HG02884 (cell line): Measurements from ENCODE around the gene SLFNL1.

Experiments
- ATAC-seq: cut with Tn5 transposase; IDR thresholded peaks from one replicate; pipeline ENCODE4 v1.9.1; 2021; ENCODE audit warnings: mild to moderate bottlenecking, moderate library complexity; ENCODE audit not compliant: unreplicated experiment

Gene SLFNL1

DNA sequence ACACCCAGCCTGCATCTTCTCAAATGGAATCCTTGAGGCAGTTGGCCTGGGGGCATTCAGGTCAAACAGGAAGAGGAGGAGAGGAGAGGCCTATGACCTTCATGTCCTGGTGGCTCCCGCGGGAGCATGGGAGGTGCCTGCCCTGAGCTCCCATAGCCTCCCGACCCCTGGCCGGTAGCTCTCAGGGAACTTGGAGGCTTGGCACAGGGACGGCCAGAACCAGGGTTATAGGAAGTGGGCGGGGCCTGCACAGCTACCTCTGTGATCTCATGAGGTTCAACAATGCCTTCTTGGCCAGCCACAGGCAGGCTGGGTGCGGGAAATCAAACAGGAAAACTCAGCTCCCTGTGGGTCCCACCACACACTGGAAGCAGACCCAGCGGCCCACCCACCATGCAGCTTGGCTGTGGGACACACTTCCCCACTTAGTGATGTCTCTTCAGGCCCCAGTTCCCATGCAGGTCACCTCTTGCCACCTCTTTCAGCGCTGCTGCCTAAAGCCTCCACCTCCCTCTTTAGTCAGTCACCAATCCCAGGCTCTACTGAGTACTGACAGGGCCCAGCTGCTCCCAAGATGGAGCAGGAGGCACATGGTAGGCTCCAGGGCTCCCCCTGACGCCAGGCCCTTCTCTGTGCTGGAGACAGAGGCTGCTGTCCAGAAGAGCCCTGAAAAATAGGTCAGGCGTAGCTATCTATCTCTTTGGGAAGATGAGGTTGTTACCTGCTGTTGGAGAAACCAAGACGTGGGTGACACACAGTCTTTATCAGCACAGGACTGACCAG is at the start of gene SLFNL1:
SLFNL1 (minus strand) TSS at position 200 of the 783 bp plus-strand sequence. CDS start 1,065 bp downstream, outside the sequence.
- no peak for ATAC-seq

DNA sequence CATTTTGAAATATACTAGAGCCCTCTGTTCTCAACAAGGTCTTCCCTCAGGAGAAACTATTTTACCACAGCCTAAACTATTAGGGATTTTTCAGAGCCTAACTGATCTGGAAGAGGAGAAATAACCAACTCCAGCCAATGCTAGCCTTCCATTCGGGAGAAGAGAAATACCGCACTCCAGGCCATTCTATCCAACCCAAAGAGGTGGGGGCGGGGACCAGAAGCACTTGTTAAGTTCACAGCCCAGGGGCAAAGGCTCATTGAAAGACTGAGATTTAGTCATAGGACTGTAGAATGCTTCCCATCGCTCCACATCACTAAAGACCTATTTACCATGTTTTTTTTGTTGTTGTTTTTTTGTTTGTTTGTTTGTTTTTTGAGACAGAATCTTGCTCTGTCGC is 35.4 kb upstream of the SLFNL1 start:
- ATAC-seq, result no peak

DNA sequence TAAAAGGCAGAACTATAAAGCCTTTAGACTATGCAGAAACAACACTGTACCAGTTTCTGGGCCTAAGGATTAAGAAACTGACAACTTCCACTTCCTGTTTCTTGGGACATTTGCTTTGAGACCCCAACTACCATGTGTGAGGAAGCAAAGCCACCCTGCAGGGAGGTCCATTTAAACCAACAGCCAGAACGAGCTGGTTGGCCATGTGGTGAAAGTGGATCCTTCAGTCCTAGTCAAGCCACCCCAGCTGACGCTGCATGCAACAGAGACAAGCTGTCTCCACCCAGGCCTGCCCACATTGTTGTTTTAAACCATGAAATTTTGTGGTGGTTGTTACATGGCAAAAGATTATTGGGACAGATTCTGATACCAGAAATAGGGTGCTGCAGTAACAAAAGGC is 31.8 kb upstream of the SLFNL1 start:
- no peak for ATAC-seq

DNA sequence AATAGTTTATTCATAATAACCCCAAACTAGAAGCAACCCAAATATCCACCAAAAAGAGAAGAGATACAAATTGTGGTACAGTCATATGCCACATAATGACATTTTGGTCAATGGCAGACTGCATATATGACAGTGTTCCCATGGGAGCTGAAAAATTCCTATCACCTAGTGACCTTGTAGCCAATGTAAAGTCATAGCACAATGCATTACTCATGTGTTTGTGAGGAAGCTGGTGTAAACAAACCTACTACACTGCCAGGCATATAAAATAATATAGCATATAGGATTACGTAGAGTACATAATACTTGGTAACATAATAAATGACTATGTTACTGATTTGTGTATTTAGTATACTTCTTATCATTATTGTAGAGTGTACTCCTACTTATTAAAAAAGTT is 29.5 kb upstream of the SLFNL1 start:
- ATAC-seq, result no peak

DNA sequence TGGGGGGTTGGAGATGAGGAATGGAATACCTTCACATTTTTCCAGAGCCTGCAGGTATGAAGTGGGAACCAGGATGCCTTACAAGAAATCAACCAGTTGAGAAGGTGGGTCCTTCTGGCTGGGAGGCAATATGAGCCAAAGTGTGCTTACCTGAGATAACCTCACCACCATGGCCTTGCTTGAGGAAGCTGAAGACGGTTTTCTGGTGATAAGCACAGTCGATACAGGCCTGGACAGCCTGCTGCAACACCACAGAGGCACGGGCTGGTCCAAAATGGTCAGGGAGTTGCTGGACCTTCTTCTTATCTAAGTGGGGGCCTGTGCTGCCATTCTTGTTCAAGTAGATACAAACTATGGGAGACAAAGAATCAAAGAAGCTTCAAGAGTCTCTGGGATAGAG is 27.0 kb upstream of the SLFNL1 start:
- no peak for ATAC-seq

DNA sequence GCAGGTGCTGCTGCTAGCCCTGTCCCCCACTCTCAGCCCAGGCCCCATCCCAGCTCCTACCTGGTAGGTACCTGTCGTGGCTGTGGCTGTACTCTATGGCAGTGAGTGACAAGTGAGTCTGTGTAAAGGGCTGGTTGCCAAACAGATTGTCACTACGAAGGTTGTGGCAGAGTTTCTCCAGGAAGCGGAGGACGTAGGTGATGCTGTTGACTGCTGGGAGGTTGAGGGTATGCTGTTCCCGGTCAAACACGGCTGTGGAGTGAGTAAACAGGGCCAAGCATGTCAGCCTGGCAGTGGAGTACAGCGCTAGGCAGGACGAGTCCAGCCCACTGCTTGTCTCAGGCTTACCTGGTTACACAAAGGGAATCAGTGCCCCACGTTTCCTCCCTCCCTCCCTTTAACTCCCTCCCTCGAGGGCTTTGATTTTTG is 24.8 kb upstream of the SLFNL1 start:
- no peak for ATAC-seq

DNA sequence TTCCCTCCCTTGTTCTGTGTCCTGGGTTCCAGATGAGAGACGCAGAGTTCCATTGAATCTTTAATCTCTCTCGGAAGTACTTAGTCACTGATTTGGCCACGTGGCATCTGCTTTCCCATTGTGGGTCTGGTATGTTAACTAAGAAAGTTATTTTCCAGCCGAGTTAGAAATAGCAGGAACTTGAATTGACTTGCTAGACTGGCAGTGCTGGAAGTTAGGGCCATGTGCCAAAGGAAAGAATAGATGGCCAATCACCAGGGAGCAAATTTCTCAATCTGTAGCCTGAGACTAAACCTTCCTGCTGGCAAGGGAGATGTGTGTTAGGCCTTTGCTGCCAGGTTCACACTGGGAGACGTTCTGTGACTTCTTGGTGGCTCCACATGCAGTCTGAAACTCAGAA is 24.2 kb upstream of the SLFNL1 start:
- no peak for ATAC-seq

DNA sequence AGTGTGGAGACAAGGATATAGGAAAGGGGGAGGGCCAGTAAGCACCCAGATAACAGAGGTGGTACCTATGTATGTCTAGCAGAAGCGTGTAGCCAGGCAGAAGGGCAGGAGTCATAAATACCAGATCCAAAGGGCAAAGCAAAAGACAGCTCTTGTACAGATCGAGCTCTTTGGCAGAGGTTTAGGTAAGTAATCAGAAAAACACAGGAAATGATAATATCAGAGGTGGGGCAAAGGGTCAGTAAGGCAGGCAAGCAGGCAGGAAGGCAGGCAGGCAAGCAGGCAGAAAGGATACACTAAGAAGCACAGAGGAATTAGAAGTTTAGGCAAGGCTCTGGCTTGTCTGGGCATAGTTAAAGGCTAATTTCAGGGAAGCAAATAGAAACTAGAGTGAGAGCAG is 22.7 kb upstream of the SLFNL1 start:
- no peak for ATAC-seq

DNA sequence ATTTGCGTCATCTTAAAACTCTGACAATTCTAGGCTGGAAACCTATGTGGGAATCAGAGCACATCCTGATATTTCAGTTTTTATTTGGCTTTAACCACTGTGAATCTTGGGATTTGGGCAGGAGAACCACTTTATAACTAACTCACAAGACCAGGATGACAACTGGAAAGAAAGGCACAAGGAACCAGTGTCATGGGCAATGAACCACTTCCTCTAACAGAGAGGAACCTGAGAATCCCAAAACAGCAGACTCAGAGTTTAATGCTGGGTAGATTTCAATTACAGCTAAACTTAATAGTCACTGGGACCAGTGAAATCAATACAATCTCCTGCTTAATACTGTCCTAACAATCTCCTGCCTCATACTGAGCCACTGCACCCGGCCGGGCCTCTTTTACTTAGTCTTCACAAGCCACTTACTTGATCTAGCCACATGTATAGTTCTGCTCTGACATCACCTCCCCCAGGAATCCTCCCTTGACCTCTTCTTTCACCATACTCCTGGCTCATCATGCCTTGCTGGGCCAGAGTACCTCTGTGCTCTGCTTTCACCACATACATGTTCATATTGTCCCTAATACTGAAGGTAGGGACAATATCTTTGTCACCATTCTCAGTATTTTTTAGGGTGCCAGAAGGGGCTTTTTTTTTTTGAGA is 20.2 kb upstream of the SLFNL1 start:
- ATAC-seq, result no peak

DNA sequence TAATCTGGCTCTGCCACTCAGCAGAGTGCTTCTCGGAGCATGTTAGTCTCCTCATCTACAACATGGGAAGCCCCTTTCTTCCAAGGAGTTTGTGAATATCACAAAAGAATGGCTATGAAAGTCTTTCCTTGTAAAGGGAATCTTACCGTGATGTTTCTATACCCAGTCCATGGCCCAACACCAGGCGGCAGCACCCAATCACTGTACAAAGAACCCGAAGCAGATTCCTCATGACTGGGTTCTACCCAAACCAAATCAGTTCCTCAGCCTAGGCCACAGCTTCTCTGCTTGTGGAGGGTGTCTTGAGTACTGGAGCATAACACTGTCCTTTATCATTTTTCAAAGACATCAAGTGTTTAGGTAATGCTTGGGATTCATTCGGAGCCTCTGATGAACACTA is 16.6 kb upstream of the SLFNL1 start:
- ATAC-seq, result no peak

DNA sequence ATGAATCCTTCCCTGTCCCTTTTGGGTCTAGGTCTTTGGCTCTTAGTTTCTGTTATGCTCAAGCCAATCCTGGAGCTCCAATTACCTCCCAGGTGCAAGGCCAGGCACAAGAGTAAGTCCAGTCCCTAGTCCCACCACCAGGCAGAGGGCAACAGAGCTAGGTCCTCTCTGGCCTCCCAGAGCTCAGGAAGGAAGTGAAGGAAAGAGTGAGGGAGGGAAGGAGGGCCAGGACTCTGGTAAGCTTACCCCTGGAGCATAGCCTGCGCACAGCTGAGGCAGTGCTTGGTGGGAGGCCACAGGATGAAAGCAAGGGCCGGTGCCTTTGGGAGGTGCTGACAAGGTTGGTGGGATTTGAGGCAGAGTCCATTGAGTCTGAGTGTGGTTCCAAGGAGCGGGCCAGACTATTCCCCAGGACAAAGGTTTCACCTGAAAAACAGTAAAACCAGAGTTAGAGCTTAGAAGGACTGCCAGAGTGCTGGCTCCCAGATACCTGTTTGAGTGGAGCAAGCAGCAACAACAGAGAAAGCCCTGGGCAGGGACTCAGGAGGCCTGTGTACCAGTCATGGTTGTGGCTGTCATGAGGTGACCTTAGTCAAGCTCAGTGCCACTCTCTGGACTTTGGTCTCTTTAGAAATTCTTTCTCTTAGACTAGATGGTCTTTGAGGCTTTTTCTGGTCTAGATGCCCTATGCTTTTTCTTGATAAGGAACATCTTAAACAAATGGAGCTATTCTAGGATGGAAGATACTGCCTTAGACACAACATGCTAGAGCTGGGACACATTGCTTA is 15.8 kb upstream of the SLFNL1 start:
- ATAC-seq, result no peak

DNA sequence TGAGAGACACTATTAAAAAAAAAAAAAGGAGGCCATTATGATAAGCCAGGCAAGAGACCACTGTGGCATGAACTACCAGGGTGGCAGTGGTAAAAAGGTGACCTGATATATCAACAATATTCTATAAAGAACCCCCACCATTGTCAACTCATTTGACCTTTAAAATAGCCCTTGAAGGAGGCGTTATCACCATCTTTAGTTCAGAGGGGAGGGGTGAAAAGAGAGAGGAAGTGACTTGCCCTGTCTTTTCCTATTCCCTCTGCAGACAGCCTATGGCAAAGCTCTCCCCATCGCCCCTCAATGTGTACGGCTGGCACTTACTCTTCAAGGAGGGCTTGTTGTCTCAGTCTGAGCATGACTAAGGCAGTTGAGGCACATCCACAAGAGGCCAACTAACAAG is 11.7 kb upstream of the SLFNL1 start:
- ATAC-seq, result no peak

DNA sequence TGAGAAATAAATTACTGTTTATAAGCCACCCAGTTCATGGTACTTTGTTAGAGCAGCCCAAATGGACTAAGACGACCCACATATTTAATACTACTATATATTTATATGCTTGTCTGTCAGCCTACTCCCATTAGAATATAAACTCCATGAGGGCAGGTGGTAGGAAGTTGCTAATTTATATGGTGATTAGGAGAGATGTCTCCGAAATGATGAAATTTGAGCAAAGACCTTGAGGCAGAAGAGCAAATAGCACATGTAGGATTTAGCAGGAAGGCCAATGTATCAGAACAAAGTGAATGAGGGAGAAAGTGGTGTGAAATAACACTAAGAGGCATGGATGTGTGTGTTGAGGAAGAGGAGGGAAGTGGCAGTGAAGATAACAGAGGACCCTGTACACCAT is 10.6 kb upstream of the SLFNL1 start:
- ATAC-seq, result no peak

DNA sequence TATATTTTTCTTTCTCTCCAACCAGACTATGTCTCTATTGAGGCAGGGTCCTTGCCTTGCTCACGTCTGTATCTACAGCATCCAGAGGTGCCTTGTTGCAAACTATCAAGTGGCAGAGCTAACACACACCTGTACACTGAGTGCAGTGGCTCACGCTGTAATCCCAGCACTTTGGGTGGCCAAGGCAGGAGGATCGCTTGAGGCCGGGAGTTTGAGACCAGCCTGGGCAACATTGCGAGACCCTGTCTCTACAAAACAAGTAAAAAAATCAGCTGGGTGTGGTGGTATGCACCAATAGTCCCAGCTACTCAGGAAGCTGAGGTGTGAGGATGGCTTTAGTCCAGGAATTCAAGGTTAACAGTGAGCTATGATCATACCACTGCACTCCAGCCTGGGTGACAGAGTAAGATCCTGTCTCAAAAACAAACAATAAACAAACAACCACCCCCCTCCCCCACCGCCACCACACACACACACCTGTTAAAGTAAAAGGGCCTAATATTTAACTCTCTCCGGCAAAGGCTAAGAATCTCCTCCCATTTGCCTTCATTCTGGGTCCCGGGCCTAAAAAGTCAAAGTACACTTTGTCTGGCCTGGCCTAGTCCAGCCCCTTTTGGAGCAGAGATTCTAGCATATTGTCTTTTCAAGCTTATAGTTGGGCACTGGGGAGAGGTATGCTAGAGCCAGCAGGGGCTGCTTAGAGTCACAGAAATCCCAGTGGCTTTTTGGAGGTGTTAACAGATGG is 9.5 kb upstream of the SLFNL1 start:
- no peak for ATAC-seq

DNA sequence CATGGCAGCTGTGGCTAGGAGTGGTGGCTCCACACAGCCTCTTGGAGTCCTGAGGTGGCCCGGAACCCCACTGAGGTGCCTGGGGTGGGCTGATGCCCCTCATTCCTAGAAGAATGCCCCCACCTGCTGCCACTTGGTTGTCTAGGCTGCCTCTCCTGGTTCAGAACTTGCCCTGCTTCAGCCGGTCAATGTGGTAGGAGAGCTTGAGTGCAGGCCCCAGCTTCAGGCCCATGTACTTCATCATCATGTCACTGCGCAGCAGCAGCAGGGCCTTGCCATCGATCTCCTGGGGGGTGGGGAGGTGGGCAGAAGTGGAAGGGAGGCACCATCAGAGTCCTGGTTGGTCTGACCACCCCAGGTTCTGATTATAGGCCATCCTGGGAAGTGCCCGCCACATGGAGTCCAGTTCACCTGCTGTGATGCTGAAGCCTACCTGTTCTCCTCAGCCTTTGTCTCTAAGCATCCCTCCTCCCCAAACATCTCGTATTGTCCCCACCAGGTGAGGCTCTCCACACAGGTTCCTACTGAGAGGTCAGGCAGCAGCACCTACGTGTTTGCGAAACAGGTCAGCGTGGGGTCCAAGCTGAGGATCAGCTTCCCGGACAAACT is 6.6 kb upstream of the SLFNL1 start:
- no peak for ATAC-seq

DNA sequence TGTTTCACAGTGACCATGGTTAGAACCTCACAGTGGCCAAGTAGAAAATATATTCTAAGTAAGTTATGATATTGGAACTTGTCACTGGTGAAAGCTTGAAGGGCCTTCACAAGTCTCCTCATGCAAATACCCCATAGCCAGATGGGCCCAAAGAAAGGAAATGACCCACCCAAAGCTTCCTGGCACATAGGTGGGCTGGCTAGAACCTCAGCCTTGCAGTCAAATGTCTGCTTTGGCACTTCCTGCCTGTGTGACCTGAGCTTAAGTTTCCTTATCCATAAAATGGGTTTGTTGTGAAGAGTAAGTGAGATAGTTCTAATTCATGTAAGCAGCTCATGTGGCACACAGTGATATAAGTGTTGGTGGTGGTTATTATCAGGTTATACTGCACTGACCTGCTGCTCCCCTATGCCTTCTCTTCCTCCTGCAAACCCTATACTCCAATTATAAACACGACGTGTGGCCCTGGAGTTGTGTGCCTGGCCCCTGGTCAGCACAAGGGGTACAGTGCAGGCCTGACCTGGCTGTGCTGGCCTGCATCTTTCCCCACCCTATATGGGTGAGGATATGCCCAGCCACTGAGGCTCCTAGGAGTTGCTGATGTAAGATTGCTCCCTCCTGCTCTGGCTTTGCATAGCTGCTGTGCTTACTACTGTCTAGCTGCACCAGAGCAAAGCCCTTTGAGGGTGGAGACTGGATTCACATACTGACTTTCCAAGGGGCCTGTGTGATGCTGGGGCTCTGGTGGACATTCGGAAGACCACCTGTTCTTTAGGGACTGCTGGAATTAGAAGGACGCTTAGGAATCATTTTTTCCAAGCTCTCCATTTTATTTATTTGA is 4.7 kb upstream of the SLFNL1 start:
- no peak for ATAC-seq

DNA sequence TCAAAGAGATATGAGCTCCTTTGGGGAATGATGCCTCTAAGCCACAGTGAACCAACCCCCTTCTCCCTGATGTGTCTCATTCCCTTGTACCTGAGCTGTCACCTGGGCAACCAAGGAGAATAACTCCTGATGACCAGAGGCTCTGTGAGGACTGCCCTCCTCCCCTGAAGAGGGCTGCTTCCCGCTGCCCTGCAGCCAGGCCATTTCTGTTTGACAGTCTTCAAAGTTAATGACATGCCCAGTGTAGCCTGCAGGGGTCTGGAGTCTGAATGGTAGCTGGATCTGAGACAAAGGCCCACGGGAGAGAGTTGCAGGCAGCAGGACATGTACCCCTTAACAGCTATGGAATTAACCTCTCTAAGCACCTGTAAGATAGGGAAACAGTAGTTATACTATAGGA is 3.4 kb upstream of the SLFNL1 start:
- no peak for ATAC-seq

DNA sequence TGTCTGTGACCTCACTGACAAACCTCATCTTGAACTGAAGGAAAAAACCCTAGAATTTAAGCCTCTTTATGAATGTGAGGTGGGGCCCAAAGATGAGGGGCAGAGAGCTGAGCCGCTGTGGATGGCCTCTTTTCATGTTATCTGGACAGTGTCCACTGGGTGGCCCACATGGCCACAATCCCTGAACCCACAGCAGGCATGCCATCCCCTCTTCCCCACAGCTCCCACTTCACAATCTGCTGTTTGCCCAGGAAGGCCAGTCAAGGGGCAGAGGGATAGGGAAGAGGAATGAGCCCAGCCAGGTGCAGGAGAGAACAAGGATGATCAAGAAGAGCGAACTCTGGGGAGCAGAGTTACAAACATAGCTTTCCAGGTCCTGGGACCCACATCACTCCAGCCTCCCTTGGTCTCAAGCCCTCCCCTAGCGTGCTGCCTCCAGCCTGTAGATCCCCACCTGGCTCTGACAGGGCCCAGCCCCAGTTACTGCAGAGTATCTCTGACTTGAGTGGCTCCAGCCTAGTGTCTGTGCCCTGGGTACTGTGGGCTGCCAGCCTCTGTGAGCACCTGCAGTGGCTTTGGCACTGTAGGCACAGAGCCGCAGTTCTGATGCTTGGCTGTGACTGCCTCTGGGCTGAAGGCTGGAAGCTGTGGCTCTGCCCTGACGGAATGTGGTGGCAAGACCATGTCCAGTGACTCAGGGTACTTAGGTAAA is 1.9 kb upstream of the SLFNL1 start:
- no peak for ATAC-seq

DNA sequence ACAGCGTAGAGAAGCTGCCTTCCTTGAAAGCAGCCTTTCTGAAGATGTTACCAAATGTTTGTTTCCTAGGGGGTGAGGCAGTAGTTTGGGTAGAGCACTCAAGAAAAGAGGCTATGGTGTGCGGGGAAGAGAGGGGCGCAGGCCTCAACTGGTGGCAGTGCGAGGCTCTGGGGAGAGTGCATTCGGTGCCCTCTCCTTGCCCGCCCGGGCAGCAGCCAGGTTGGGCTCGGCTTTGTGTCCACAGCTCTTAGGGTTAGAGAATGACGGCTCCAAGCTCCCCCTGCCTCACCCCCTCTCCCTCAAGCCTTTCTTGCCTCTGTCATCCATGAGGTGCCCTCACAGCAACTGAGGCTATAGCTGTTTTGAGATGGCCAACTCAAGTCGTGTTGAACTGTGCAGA is 899 bp upstream of the SLFNL1 start:
- ATAC-seq, result no peak
